Endothelial cell of umbilical vein (primary cell): Measurements from ENCODE around the gene ACAP1. TPM values are rescaled to one million over a fixed set of nuclear protein-coding genes. Genes with fewer than 3 reads are reported as not detected.

Experiments
- BruUV-seq: library from RNA; stranded (reverse); fragments of 400-500 nt; replicated peaks from 2 replicates; lab custom pipeline; 2021; lab: Mats Ljungman, UMichigan
- CTCF ChIA-PET: fragments of 300-600, 350-600 bp; sonication (Branson Sonifier 250); formaldehyde crosslinking; loops from one replicate; lab custom pipeline; 2021; ENCODE audit warnings: antibody characterized with exemption, inconsistent platforms; lab: Charles Lee
- POLR2A ChIA-PET: fragments of 300-600, 350-600 bp; sonication (Branson Sonifier 250); formaldehyde crosslinking; loops from one replicate; lab custom pipeline; 2021; ENCODE audit warnings: antibody characterized with exemption, inconsistent platforms; lab: Charles Lee
- DNase-seq: peaks from one replicate; pipeline ENCODE4 v3.0.0-alpha.2; 2011; ENCODE audit warnings: low read depth, low spot score
- FAIRE-seq: peaks from 2 replicates; lab custom pipeline; 2011; peaks lifted over from hg19 to GRCh38; lab: Jason Lieb, UNC
- H2AFZ ChIP-seq: 2 replicates; pipeline ENCODE4 v1.6.0; 2012; ENCODE audit warnings: low read depth, low read length, control low read depth, inconsistent platforms
- H3K27ac ChIP-seq: 2 replicates; pipeline ENCODE4 v1.5.1; 2011; ENCODE audit warnings: low read depth, mild to moderate bottlenecking, control low read depth, low read length, moderate library complexity; ENCODE audit not compliant: insufficient read depth
- H3K27me3 ChIP-seq, 2 experiments: 2 replicates each; pipeline versions ENCODE4 v1.6.0 to v1.6.1; 2011; ENCODE audit warnings: low read length in 2 of 2, mixed read lengths in 1 of 2; ENCODE audit not compliant: control insufficient read depth in 2 of 2, insufficient read depth in 2 of 2
- H3K36me3 ChIP-seq, 2 experiments: 2 replicates in 1 of 2; 3 replicates in 1 of 2; pipeline ENCODE4 v1.5.1; 2011; ENCODE audit warnings: low read length in 2 of 2, mild to moderate bottlenecking in 1 of 2, moderate library complexity in 1 of 2; ENCODE audit not compliant: control insufficient read depth in 2 of 2, insufficient read depth in 2 of 2; ENCODE audit errors: extremely low read depth in 1 of 2
- H3K4me1 ChIP-seq: 3 replicates; pipeline ENCODE4 v1.5.1; 2011; ENCODE audit warnings: mild to moderate bottlenecking, low read length; ENCODE audit not compliant: control insufficient read depth, insufficient read depth; ENCODE audit errors: extremely low read depth
- H3K4me2 ChIP-seq: 2 replicates; pipeline ENCODE4 v1.6.1; 2011; ENCODE audit warnings: low read length, control low read depth, mixed read lengths; ENCODE audit not compliant: insufficient read depth
- H3K4me3 ChIP-seq, 3 experiments: fragments of 200-600 bp in 1 of 3; sonication (generic), shearing (Covaris generic) in 1 of 3; replicated peaks in 1 of 3; 2 replicates each; pipeline ENCODE4 v1.5.1; 2011 to 2016; ENCODE audit warnings: control low read depth in 3 of 3, low read length in 3 of 3, mild to moderate bottlenecking in 2 of 3, inconsistent platforms in 1 of 3, low read depth in 1 of 3, moderate library complexity in 1 of 3; ENCODE audit not compliant: insufficient read depth in 1 of 3
- H3K79me2 ChIP-seq: 2 replicates; pipeline ENCODE4 v1.6.0; 2012; ENCODE audit warnings: low read length, inconsistent platforms; ENCODE audit not compliant: control insufficient read depth, insufficient read depth
- H3K9ac ChIP-seq: replicated peaks from 2 replicates; pipeline ENCODE3; 2011; ENCODE audit warnings: low read length, control low read depth; ENCODE audit not compliant: insufficient read depth; ENCODE audit errors: extremely low read depth
- H3K9me1 ChIP-seq: replicated peaks from 3 replicates; pipeline ENCODE4 v1.6.0; 2011; ENCODE audit warnings: mild to moderate bottlenecking, low read length; ENCODE audit not compliant: control insufficient read depth, insufficient read depth; ENCODE audit errors: extremely low read depth
- H3K9me3 ChIP-seq: replicated peaks from 2 replicates; pipeline ENCODE4 v1.5.1; 2012; ENCODE audit warnings: low read length, inconsistent platforms; ENCODE audit not compliant: control insufficient read depth, insufficient read depth
- H4K20me1 ChIP-seq: replicated peaks from 2 replicates; pipeline ENCODE3; 2011; ENCODE audit warnings: mild to moderate bottlenecking, low read length; ENCODE audit not compliant: control insufficient read depth, insufficient read depth; ENCODE audit errors: extremely low read depth
- CTCF ChIP-seq, 2 donors: IDR thresholded peaks; 1 replicate in 1 of 2; 2 replicates in 1 of 2; pipeline ENCODE4 v1.5.1; 2011; ENCODE audit warnings: low read length in 2 of 2, mild to moderate bottlenecking in 2 of 2, moderate library complexity in 2 of 2, control low read depth in 1 of 2, inconsistent platforms in 1 of 2, low read depth in 1 of 2; ENCODE audit not compliant: insufficient read depth in 1 of 2; ENCODE audit errors: extremely low read depth in 1 of 2
- EZH2 ChIP-seq: IDR thresholded peaks from 2 replicates; pipeline ENCODE4 v1.6.1; 2012; ENCODE audit warnings: borderline replicate concordance, low read depth, mild to moderate bottlenecking, moderate library complexity, low read length, inconsistent platforms; ENCODE audit not compliant: severe bottlenecking
- FOS ChIP-seq: IDR thresholded peaks from 2 replicates; pipeline ENCODE4 v1.6.1; 2011; ENCODE audit warnings: mild to moderate bottlenecking, low read length, moderate library complexity, borderline replicate concordance; ENCODE audit not compliant: insufficient read depth
- GATA2 ChIP-seq: IDR thresholded peaks from 2 replicates; pipeline ENCODE4 v1.7.0; 2011; ENCODE audit warnings: low read depth, mild to moderate bottlenecking, moderate library complexity, mixed read lengths, low read length; ENCODE audit not compliant: insufficient read length, insufficient read depth
- JUN ChIP-seq: IDR thresholded peaks from 2 replicates; pipeline ENCODE4 v1.6.1; 2011; ENCODE audit warnings: borderline replicate concordance, low read depth; ENCODE audit not compliant: insufficient read length, insufficient read depth
- MAX ChIP-seq: IDR thresholded peaks from 2 replicates; pipeline ENCODE4 v1.6.1; 2011; ENCODE audit not compliant: insufficient read depth, insufficient read length
- MYC ChIP-seq: IDR thresholded peaks from one replicate; pipeline ENCODE4 v1.6.1; 2011; ENCODE audit warnings: mild to moderate bottlenecking, low read depth, low read length
- POLR2A ChIP-seq: IDR thresholded peaks from 2 replicates; pipeline ENCODE4 v1.6.1; 2012; ENCODE audit warnings: low read depth, mild to moderate bottlenecking, control low read depth, low read length
- POLR2AphosphoS5 ChIP-seq: IDR thresholded peaks from 2 replicates; pipeline ENCODE4 v1.6.1; 2012; ENCODE audit warnings: low read depth, mild to moderate bottlenecking, control low read depth, low read length, moderate library complexity; ENCODE audit not compliant: insufficient read depth
- dilution Hi-C: fragments of 300-500 bp; cut with MboI; formaldehyde crosslinking; loops from one replicate; pipeline ENCODE4 v1.15.0; 2019; ENCODE audit warnings: low sequenced_read_pairs; ENCODE audit not compliant: extremely low pct_ligation_motif_present
- intact Hi-C: fragments of 100-400 bp; cut with micrococcal nuclease; formaldehyde crosslinking; loops from one replicate; pipeline ENCODE4 v1.10.0; 2022
- polyA plus RNA-seq, 4 experiments: library from polyadenylated mRNA; depleted of rRNA in 3 of 4; stranded (reverse) in 3 of 4; unstranded in 1 of 4; fragments of >200 nt; gene quantifications; 2 replicates each; pipeline versions ENCODE4 v1.2.1 to v1.2.3, GENCODE V29; 2011 to 2012; ENCODE audit warnings: missing spikeins in 1 of 4
- total RNA-seq: library from RNA; stranded (reverse); gene quantifications from 2 replicates; pipeline ENCODE4 v1.2.3, GENCODE V29; 2021

ACAP1 gene
- total and polyA plus RNA-seq, 2 donors (not counting 3 experiments of a cell fraction or from before 2014, with no cell fraction given): 0.46 TPM; not detected in 1

GRCh38 chr17:7352503-7352889 lies 16.2 kb downstream of the ACAP1 start:
- POLR2A ChIA-PET: no interaction called here
- dilution Hi-C loops: no loop called here

More at GRCh38 chr17:7352503-7352889, 16.2 kb downstream of the ACAP1 start:
- TF ChIP-seq GATA2: no peak
- no peak for TF ChIP-seq JUN
- TF ChIP-seq POLR2A: no peak
- no peak for TF ChIP-seq FOS
- TF ChIP-seq EZH2: no peak
- no peak for TF ChIP-seq POLR2AphosphoS5
- no peak for TF ChIP-seq MYC
- TF ChIP-seq CTCF (IDR thresholded peaks at IDR 0.05; ENCODE audit: extremely low read depth in 1 of 2, insufficient read depth in 1 of 2, low read depth in 1 of 2, low read length in 2 of 2): no peak
- no peak for TF ChIP-seq MAX
- intact Hi-C loops: loop anchor here (1.0 to 5.0 kb wide), 2 partner anchors 83 to 335 kb away; partner anchors contain the start of genes TMEM102, TP53 and WRAP53
- CTCF ChIA-PET: interaction anchor here (1.6 to 2.3 kb wide), 3 partner anchors 10 to 237 kb away, joined by 3 to 8 read pairs (median 4); partner anchors contain the start of genes NEURL4 and SOX15
- Histone ChIP-seq H3K4me2 (peak overlapping the region; percentile 80), H3K4me3 (peak overlapping the region; percentile 54 to 78 (median 70)), H3K27ac (peak overlapping the region; percentile 78), H3K9ac (peak overlapping the region; percentile 92), H3K9me1 (no peaks in the 10 kb centered on the region), H3K27me3 (no peaks in the 10 kb centered on the region), H3K4me1 (peaks cover 17% of the 10 kb centered on the region), H3K9me3 (no peaks in the 10 kb centered on the region), H3K79me2 (no peaks in the 10 kb centered on the region), H2AFZ (peak overlapping the region; percentile 95), H4K20me1 (no peaks in the 10 kb centered on the region), H3K36me3 (no peaks in the 10 kb centered on the region)
- DNase-seq (no peak), FAIRE-seq (peak; percentile 81)
- TSS peak; percentile 46 for BruUV-seq
